ENCODE data around the gene KLHDC7A. TPM values are rescaled to one million over a fixed set of nuclear protein-coding genes. Genes with fewer than 3 reads are reported as not detected.

KLHDC7A gene
- total RNA-seq, 1 experiment from 2014 or later = not detected

DNA sequence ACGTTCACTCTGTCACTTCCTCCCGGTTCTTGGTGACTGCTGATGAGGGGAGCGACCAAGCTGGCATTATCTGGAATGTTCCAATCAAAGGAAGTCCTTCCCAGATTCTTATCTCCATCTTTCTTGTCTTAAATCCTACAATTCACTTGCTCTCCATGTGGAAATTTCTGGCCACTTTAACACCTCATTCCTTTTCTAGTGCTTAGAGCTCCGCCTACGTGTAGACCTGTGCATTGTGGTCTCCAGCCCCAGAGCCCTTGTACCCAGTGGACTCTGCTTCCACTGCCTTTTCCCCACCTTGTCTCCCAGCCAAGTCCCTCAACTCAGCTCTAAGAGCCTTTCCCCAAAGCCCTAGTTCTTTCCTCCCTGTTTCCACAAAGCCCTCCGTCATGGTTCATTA is 12.2 kb upstream of the KLHDC7A start:
- Mint-ChIP-seq H3K27me3 (ENCODE audit: insufficient read depth, unreplicated experiment) (no peaks in the 10 kb centered on the region), H3K4me1 (ENCODE audit: insufficient read depth, unreplicated experiment) (no peaks in the 10 kb centered on the region), H3K36me3 (ENCODE audit: insufficient read depth, unreplicated experiment) (no peaks in the 10 kb centered on the region), H3K27ac (ENCODE audit: low read depth, unreplicated experiment) (no peak overlapping the region), H3K4me3 (ENCODE audit: unreplicated experiment) (no peak overlapping the region), H3K9me3 (ENCODE audit: unreplicated experiment) (peaks cover 7% of the 10 kb centered on the region)
- ChIA-PET POLR2A (interaction anchor here (0.6 kb wide), 1 partner anchor 10 kb away, joined by 4 read pairs; no protein-coding TSS in a partner anchor), CTCF (no interaction called here)
- TF ChIP-seq CTCF (IDR thresholded peaks at IDR 0.05; ENCODE audit: unreplicated experiment) = no peak
- DNase-seq (ENCODE audit: unreplicated experiment) = no peak
- no TSS peak for BruUV-seq (replicated peaks)
- intact Hi-C loops (cut with micrococcal nuclease) = no loop called here

DNA sequence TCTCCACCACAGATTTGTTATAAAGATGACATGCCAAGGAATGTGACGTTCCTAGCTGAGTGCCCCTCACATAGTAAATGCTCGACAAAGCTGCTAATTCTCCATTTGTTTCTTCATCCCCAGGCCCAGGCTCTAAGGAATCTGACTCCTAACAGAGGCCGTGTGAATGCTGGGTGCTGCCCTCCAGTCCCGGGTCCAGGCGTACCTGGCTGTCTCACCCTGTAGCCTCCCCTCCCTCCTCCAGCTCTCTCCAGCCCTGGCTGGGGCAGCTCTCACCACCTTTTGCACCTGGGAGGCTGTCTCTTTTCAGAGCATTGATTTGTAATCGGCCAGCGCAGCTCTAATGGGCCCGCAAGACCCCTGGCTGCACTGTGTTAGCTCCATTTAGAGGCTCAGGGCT is 11.2 kb upstream of the KLHDC7A start:
- no TSS peak for BruUV-seq (replicated peaks)
- CTCF ChIA-PET = no interaction called here
- no peak for TF ChIP-seq CTCF (IDR thresholded peaks at IDR 0.05; ENCODE audit: unreplicated experiment)
- POLR2A ChIA-PET = interaction anchor here (0.5 kb wide), 1 partner anchor 29 kb away, joined by 3 read pairs; no protein-coding TSS in a partner anchor
- no peak overlapping the region for H3K27ac Mint-ChIP-seq (ENCODE audit: low read depth, unreplicated experiment)
- H3K9me3 Mint-ChIP-seq (ENCODE audit: unreplicated experiment) = peaks cover 7% of the 10 kb centered on the region
- H3K36me3 Mint-ChIP-seq (ENCODE audit: insufficient read depth, unreplicated experiment) = no peaks in the 10 kb centered on the region
- DNase-seq (ENCODE audit: unreplicated experiment) = no peak
- H3K27me3 Mint-ChIP-seq (ENCODE audit: insufficient read depth, unreplicated experiment) = no peaks in the 10 kb centered on the region
- H3K4me1 Mint-ChIP-seq (ENCODE audit: insufficient read depth, unreplicated experiment) = no peaks in the 10 kb centered on the region
- no peak overlapping the region for H3K4me3 Mint-ChIP-seq (ENCODE audit: unreplicated experiment)
- intact Hi-C loops (cut with micrococcal nuclease) = no loop called here

DNA sequence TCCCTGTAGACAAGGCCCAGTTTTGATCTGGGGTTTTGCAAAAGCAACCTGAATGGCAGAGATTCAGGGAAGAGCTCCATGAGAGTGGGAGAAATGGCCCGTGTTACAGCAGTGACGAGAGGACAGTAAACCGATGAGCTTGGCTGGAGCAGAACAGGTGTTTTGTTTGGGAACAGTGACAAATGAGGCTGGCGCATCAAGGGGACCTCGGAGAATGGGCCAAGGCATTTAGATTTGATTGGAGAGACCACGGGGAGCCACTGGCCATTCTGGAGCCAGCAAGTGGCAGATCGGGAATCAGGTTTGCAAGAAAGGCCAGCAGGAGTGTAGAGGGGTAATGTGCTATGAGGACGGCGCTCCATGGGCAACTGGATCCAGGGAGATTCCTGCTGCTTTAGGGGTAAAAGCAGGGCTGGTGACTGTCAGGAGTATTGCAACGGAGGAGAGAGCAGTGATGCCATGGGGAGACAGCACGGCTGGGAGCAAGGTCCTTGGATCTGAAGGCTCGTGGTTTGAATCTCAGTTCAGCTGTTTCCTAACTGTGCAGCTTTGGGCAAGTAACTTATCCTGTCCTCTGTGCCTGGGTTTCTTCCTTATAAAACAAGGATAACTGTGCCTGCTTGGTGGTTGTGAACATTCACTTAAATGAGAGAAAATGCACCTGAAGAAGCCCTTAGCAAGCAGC is 9.9 kb upstream of the KLHDC7A start:
- CTCF ChIA-PET = no interaction called here
- no TSS peak for BruUV-seq (replicated peaks)
- no peak for TF ChIP-seq CTCF (IDR thresholded peaks at IDR 0.05; ENCODE audit: unreplicated experiment)

DNA sequence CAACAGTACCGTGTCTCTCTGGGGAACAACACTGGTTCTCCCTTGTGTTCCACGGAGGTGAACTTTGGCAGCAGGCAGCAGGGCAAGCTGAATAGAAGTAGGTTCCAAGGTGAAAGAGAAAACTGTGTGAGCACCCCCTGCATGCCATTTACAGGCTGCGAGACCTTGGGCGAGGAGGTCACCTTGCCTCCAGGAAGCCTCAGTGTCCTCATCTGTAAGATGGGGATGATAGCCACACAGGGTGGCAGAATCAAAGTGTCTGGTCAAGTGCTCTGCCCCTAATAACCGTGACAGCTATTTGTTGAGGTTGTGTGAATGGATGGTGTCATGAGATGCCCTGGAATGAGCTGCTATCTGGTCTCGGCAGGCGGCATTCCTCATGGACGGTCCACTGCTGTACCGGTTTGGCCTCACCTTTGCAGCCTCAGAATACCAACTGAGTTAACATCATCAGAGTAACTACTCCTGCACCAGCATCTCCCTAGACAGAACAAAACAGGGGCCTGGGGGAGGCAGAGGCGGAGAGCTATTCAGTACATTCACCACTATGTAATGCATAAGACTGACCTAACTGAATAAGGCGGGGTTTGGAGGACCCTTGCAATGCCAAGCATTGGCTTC is 7.4 kb upstream of the KLHDC7A start:
- intact Hi-C loops (cut with micrococcal nuclease) = no loop called here
- Mint-ChIP-seq H3K4me3 (ENCODE audit: unreplicated experiment) (no peak overlapping the region), H3K27ac (ENCODE audit: low read depth, unreplicated experiment) (no peak overlapping the region), H3K9me3 (ENCODE audit: unreplicated experiment) (no peaks in the 10 kb centered on the region), H3K36me3 (ENCODE audit: insufficient read depth, unreplicated experiment) (no peaks in the 10 kb centered on the region), H3K4me1 (ENCODE audit: insufficient read depth, unreplicated experiment) (no peaks in the 10 kb centered on the region), H3K27me3 (ENCODE audit: insufficient read depth, unreplicated experiment) (no peaks in the 10 kb centered on the region)
- no peak for TF ChIP-seq CTCF (IDR thresholded peaks at IDR 0.05; ENCODE audit: unreplicated experiment)
- CTCF ChIA-PET = no interaction called here
- POLR2A ChIA-PET = no interaction called here
- DNase-seq (ENCODE audit: unreplicated experiment) = no peak
- no TSS peak for BruUV-seq (replicated peaks)

More for the DNA sequence above, 9.9 kb upstream of the KLHDC7A start:
- Mint-ChIP-seq H3K27ac (ENCODE audit: low read depth, unreplicated experiment) (no peak overlapping the region), H3K9me3 (ENCODE audit: unreplicated experiment) (peaks cover 7% of the 10 kb centered on the region), H3K36me3 (ENCODE audit: insufficient read depth, unreplicated experiment) (no peaks in the 10 kb centered on the region), H3K27me3 (ENCODE audit: insufficient read depth, unreplicated experiment) (no peaks in the 10 kb centered on the region), H3K4me3 (ENCODE audit: unreplicated experiment) (no peak overlapping the region), H3K4me1 (ENCODE audit: insufficient read depth, unreplicated experiment) (no peaks in the 10 kb centered on the region)
- POLR2A ChIA-PET = interaction anchor here (1.1 kb wide), 1 partner anchor 10 kb away, joined by 3 read pairs; the partner anchor contains the start of gene KLHDC7A
- no peak for DNase-seq (ENCODE audit: unreplicated experiment)
- intact Hi-C loops (cut with micrococcal nuclease) = no loop called here
